OCI-LY7 (cell line): ENCODE measurements around the gene SUN2. TPM values are rescaled to one million over a fixed set of nuclear protein-coding genes. Genes with fewer than 3 reads are reported as not detected.

ENCODE experiments used
- BruUV-seq: library from RNA; stranded (reverse); fragments of 400-500 nt; replicated peaks from 2 replicates; lab custom pipeline; 2021; lab: Mats Ljungman, UMichigan
- CTCF ChIA-PET: fragments of 300-600 bp; sonication (Branson Sonifier 250); formaldehyde crosslinking; loops from one replicate; lab custom pipeline; 2022; ENCODE audit warnings: antibody characterized with exemption; ENCODE audit not compliant: unreplicated experiment; lab: Charles Lee
- POLR2A ChIA-PET: fragments of 300-600 bp; sonication (Branson Sonifier 250); formaldehyde crosslinking; loops from one replicate; lab custom pipeline; 2022; ENCODE audit warnings: antibody characterized with exemption; lab: Charles Lee
- DNase-seq: peaks from one replicate; pipeline ENCODE4 v3.0.0-alpha.2; 2015; ENCODE audit warnings: low spot score
- H2AFZ ChIP-seq: fragments of 200-600 bp; sonication (generic), shearing (Covaris generic); 2 replicates; pipeline ENCODE4 v1.6.1; 2014; ENCODE audit warnings: mild to moderate bottlenecking, antibody characterized with exemption, low read length, moderate library complexity
- H3K27ac ChIP-seq: fragments of 200-600 bp; sonication (generic); 2 replicates; pipeline ENCODE4 v1.5.1; 2014; ENCODE audit warnings: mixed run types, low read depth, mild to moderate bottlenecking, moderate library complexity, low read length, inconsistent platforms; ENCODE audit not compliant: poor library complexity, severe bottlenecking
- H3K36me3 ChIP-seq: fragments of 200-600 bp; sonication (generic); 2 replicates; pipeline ENCODE4 v1.6.1; 2014; ENCODE audit warnings: mild to moderate bottlenecking, antibody characterized with exemption, low read length, moderate library complexity, mixed read lengths; ENCODE audit not compliant: insufficient read depth
- H3K4me1 ChIP-seq: fragments of 200-600 bp; sonication (generic); 2 replicates; pipeline ENCODE4 v1.5.1; 2014; ENCODE audit warnings: mild to moderate bottlenecking, low read length; ENCODE audit not compliant: insufficient read depth, poor library complexity, severe bottlenecking
- H3K4me2 ChIP-seq: fragments of 200-600 bp; sonication (generic); 2 replicates; pipeline ENCODE4 v1.6.1; 2014; ENCODE audit warnings: mild to moderate bottlenecking, low read length
- H3K4me3 ChIP-seq: fragments of 200-600 bp; sonication (generic); 2 replicates; pipeline ENCODE4 v1.5.1; 2014; ENCODE audit warnings: mild to moderate bottlenecking, low read depth, low read length; ENCODE audit not compliant: poor library complexity, severe bottlenecking
- H3K79me2 ChIP-seq: fragments of 200-600 bp; sonication (generic); 2 replicates; pipeline ENCODE4 v1.6.1; 2016; ENCODE audit warnings: low read depth, mild to moderate bottlenecking, low read length, moderate library complexity, mixed read lengths; ENCODE audit not compliant: insufficient read depth
- H3K9me2 ChIP-seq: fragments of 200-600 bp; sonication (generic); 2 replicates; pipeline ENCODE4 v1.6.1; 2016; ENCODE audit warnings: mild to moderate bottlenecking, low read length, mixed read lengths; ENCODE audit not compliant: insufficient read depth
- H3K9me3 ChIP-seq: fragments of 200-600 bp; sonication (generic); 2 replicates; pipeline ENCODE4 v1.6.1; 2014; ENCODE audit warnings: mild to moderate bottlenecking, mixed run types, low read length, mixed read lengths
- H4K20me1 ChIP-seq: fragments of 200-600 bp; sonication (generic); 2 replicates; pipeline ENCODE4 v1.6.1; 2014; ENCODE audit warnings: mild to moderate bottlenecking, antibody characterized with exemption, low read length, moderate library complexity, mixed read lengths; ENCODE audit not compliant: insufficient read depth
- CTCF ChIP-seq: fragments of 200-600 bp; sonication (generic); conservative IDR thresholded peaks from 2 replicates; pipeline ENCODE4 v1.5.1; 2014; ENCODE audit warnings: mild to moderate bottlenecking, antibody characterized with exemption, low read length, moderate library complexity, mixed read lengths
- EZH2phosphoT487 ChIP-seq: fragments of 200-600 bp; sonication (generic); IDR thresholded peaks from 2 replicates; pipeline ENCODE4 v1.6.1; 2018; ENCODE audit warnings: low read depth, borderline replicate concordance, mild to moderate bottlenecking, mixed run types, antibody characterized with exemption, low read length, moderate library complexity, mixed read lengths
- intact Hi-C: fragments of 100-400 bp; cut with micrococcal nuclease; formaldehyde crosslinking; loops from one replicate; pipeline ENCODE4 v1.10.0; 2022; ENCODE audit not compliant: unreplicated experiment
- total RNA-seq, 2 experiments: library from RNA; depleted of rRNA in 1 of 2; stranded (reverse); fragments of >200 nt in 1 of 2; shearing (Covaris generic) in 1 of 2; gene quantifications; 2 replicates each; pipeline ENCODE4 v1.2.3, GENCODE V29; 2014 to 2022

The SUN2 gene
- total RNA-seq, 2 experiments from 2014 or later: 59.1 to 80.2 TPM

GRCh38 chr22:38706901-38707195 lies 49.0 kb downstream of the SUN2 start:
- H3K4me1 ChIP-seq: peaks cover 64% of the 10 kb centered on the region

GRCh38 chr22:38706101-38706900 lies 49.5 kb downstream of the SUN2 start:
- TF ChIP-seq EZH2phosphoT487: no peak
- no TSS peak for BruUV-seq
- peak; percentile 20 for DNase-seq
- Histone ChIP-seq H3K4me3 (peak overlapping the region; percentile 97), H3K9me2 (no peaks in the 10 kb centered on the region), H3K36me3 (peaks cover 18% of the 10 kb centered on the region), H4K20me1 (peaks cover 35% of the 10 kb centered on the region), H3K27ac (peak overlapping the region; percentile 47), H3K9me3 (no peaks in the 10 kb centered on the region), H3K79me2 (peaks cover 52% of the 10 kb centered on the region), H3K4me2 (peak overlapping the region; percentile 81), H3K4me1 (peaks cover 69% of the 10 kb centered on the region), H2AFZ (peak overlapping the region; percentile 51; the same call in 1 of the 2 replicates)
- CTCF ChIA-PET: no interaction called here
- intact Hi-C loops: loop anchor here (10.0 kb wide), 1 partner anchor 652 kb away; the partner anchor contains the start of gene PICK1
- POLR2A ChIA-PET: interaction anchor here (0.6 to 0.8 kb wide), 3 partner anchors 9 to 211 kb away, joined by 3 to 4 read pairs (median 4); no protein-coding TSS in a partner anchor

More at GRCh38 chr22:38706901-38707195, 49.0 kb downstream of the SUN2 start:
- peaks cover 58% of the 10 kb centered on the region for H3K79me2 ChIP-seq
- H3K27ac ChIP-seq: no peak overlapping the region
- BruUV-seq: no TSS peak
- no peak overlapping the region for H2AFZ ChIP-seq
- ChIA-PET CTCF (no interaction called here), POLR2A (no interaction called here)
- H3K4me3 ChIP-seq: peak overlapping the region; percentile 97
- H4K20me1 ChIP-seq: peaks cover 35% of the 10 kb centered on the region
- TF ChIP-seq CTCF (no peak), EZH2phosphoT487 (no peak)
- H3K36me3 ChIP-seq: peaks cover 20% of the 10 kb centered on the region
- intact Hi-C loops: loop anchor here (10.0 kb wide), 1 partner anchor 652 kb away; the partner anchor contains the start of gene PICK1
- no peaks in the 10 kb centered on the region for H3K9me3 ChIP-seq
- peak overlapping the region; percentile 81 for H3K4me2 ChIP-seq
- DNase-seq: no peak
- no peaks in the 10 kb centered on the region for H3K9me2 ChIP-seq

GRCh38 chr22:38705235-38706100 lies 50.3 kb downstream of the SUN2 start, which contains the start of gene GTPBP1:
TSS of gene GTPBP1 (plus strand) at chr22:38705944. CDS start at chr22:38705956, 12 bp downstream.
- H3K36me3 ChIP-seq: peaks cover 10% of the 10 kb centered on the region
- TF ChIP-seq CTCF (no peak), EZH2phosphoT487 (no peak)
- H2AFZ ChIP-seq: peak within 1 kb of the TSS; percentile 77
- peak within 1 kb of the TSS; percentile 79 for H3K27ac ChIP-seq
- no TSS peak for BruUV-seq
- H3K4me2 ChIP-seq: peak within 1 kb of the TSS; percentile 93
- H3K4me1 ChIP-seq: peaks cover 69% of the 10 kb centered on the region
- ChIA-PET POLR2A (interaction anchor here (0.6 to 0.8 kb wide), 4 partner anchors 10 to 789 kb away, joined by 3 to 4 read pairs (median 4); no protein-coding TSS in a partner anchor), CTCF (interaction anchor here (0.6 kb wide), 1 partner anchor 120 kb away, joined by 4 read pairs; no protein-coding TSS in a partner anchor)
- H3K4me3 ChIP-seq: peak within 1 kb of the TSS; percentile 97
- no peaks in the 10 kb centered on the region for H3K9me2 ChIP-seq
- H3K79me2 ChIP-seq: peaks cover 44% of the 10 kb centered on the region; the same call in 1 of the 2 replicates
- no peaks in the 10 kb centered on the region for H3K9me3 ChIP-seq
- intact Hi-C loops: loop anchor here (2.0 to 10.0 kb wide), 3 partner anchors 25 to 651 kb away; partner anchors contain the start of genes PICK1 and TOMM22
- H4K20me1 ChIP-seq: peaks cover 29% of the 10 kb centered on the region
- peak; percentile 100 for DNase-seq
